ENCODE data around the gene RPL34. TPM values are rescaled to one million over a fixed set of nuclear protein-coding genes. Genes with fewer than 3 reads are reported as not detected.

The RPL34 gene
- total and polyA plus RNA-seq, 2 of the 8 experiments (the other 6 are each of a cell fraction or from before 2014, with no cell fraction given), result 1,430 to 2,987 TPM

DNA sequence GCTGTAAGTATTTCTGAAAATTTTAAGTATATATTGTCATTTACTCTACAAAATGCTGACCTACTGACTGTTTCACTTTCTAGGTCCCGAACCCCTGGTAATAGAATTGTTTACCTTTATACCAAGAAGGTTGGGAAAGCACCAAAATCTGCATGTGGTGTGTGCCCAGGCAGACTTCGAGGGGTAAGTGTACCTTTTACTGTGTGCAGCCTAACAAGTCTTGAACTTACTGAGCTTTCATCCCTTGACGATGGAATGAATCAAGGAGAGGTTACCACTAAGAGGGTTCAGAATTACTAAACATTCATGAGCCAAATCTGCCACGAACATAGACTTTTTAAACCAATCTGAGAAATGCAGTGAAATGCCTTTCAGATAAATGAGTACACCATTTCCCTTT lies 1.6 kb downstream of the RPL34 start:
- Histone ChIP-seq H4K8ac (ENCODE audit: extremely low read depth, insufficient read depth, low read length) (no peak overlapping the region), H3K56ac (replicated peaks; ENCODE audit: insufficient read length, low read depth, low read length) (no peak overlapping the region), H3K36me3 (ENCODE audit: control insufficient read depth in 2 of 4, insufficient read depth in 4 of 4, low read length in 3 of 4) (peaks cover 39 to 56% (median 51%) of the 10 kb centered on the region in 4 experiments), H4K5ac (ENCODE audit: insufficient read length, low read depth, low read length) (no peak overlapping the region), H3K4me1 (replicated peaks in 1 of 4; ENCODE audit: control insufficient read depth in 3 of 4, insufficient read depth in 4 of 4, low read length in 3 of 4) (peaks cover 0 to 6% (median 3%) of the 10 kb centered on the region in 4 experiments; a peak in 3 of 7 replicates), H2BK12ac (ENCODE audit: low read depth, low read length) (no peak overlapping the region), H3K27me3 (replicated peaks in 1 of 4; ENCODE audit: control insufficient read depth in 3 of 4, extremely low read depth in 1 of 4, insufficient read depth in 3 of 4, low read length in 3 of 4) (no peaks in the 10 kb centered on the region), H2BK120ac (replicated peaks; ENCODE audit: low read depth, low read length) (no peak overlapping the region), H3K4me3 (ENCODE audit: extremely low read depth in 1 of 4, insufficient read depth in 2 of 4, low read depth in 3 of 4, low read length in 4 of 4) (peak overlapping the region in 2 of 4 experiments; percentile 72 to 95; a peak in 4 of 8 replicates), H3K79me2 (ENCODE audit: control insufficient read depth in 1 of 2, insufficient read depth in 2 of 2, low read length in 2 of 2) (peaks cover 18 to 46% of the 10 kb centered on the region in 2 experiments), H3K23ac (ENCODE audit: insufficient read length) (no peak overlapping the region), H2BK15ac (ENCODE audit: low read length) (no peak overlapping the region), H4K20me1 (replicated peaks in 1 of 2; ENCODE audit: control insufficient read depth in 1 of 2, insufficient read depth in 2 of 2, low read length in 2 of 2) (peaks cover 15 to 19% of the 10 kb centered on the region in 2 experiments), H3K79me1 (ENCODE audit: low read depth, low read length) (peaks cover 7% of the 10 kb centered on the region), H3K14ac (ENCODE audit: insufficient read length) (no peak overlapping the region), H2AFZ (ENCODE audit: low read length) (no peak overlapping the region), H2BK5ac (ENCODE audit: low read depth, low read length) (no peak overlapping the region), H3K9ac (replicated peaks in 1 of 4; ENCODE audit: extremely low read depth in 1 of 4, low read depth in 3 of 4, low read length in 3 of 4) (no peak overlapping the region; a peak in 2 of 7 replicates), H3K23me2 (ENCODE audit: low read depth, low read length) (peaks cover 7% of the 10 kb centered on the region), H3K9me3 (ENCODE audit: insufficient read depth in 2 of 2, low read depth in 1 of 2, low read length in 1 of 2) (no peaks in the 10 kb centered on the region), H3K4ac (replicated peaks; ENCODE audit: insufficient read length, low read depth, low read length) (no peak overlapping the region), H2BK20ac (ENCODE audit: low read length) (no peak overlapping the region), H2AK5ac (ENCODE audit: low read depth, low read length) (no peak overlapping the region), H4K91ac (replicated peaks; ENCODE audit: insufficient read length, low read length) (no peak overlapping the region), H3K4me2 (ENCODE audit: insufficient read depth in 1 of 2, low read depth in 2 of 2, low read length in 2 of 2) (peak overlapping the region; percentile 73 to 90), H3K27ac (ENCODE audit: low read depth, low read length) (no peak overlapping the region), H3K18ac (ENCODE audit: extremely low read depth, low read length) (no peak overlapping the region)
- WGBS, 2 experiments (ENCODE audit: extremely low coverage in 1 of 2, insufficient coverage in 1 of 2, insufficient read length in 1 of 2, insufficient replicate concordance in 2 of 2, low coverage in 1 of 2, low lambda C conversion rate in 2 of 2, missing lambda C conversion rate in 1 of 2), result 92% methylated on average over 4 of the region's 4 CpGs; no CpG with 5 or more reads in 1 of the 2 experiments
- TF ChIP-seq EGR1 (IDR thresholded peaks at IDR 0.05; ENCODE audit: borderline replicate concordance, low read depth, low read length), result no peak
- TF ChIP-seq CBX8 (IDR thresholded peaks at IDR 0.05; ENCODE audit: borderline replicate concordance, low read depth, low read length), result no peak
- TF ChIP-seq SIX5 (IDR thresholded peaks at IDR 0.05; ENCODE audit: low read depth, low read length), result no peak
- TF ChIP-seq POLR2AphosphoS5 (IDR thresholded peaks at IDR 0.05; ENCODE audit: low read depth, low read length), result peak; percentile 29; the same call in 1 of the 2 replicates
- no peak for TF ChIP-seq SP1 (IDR thresholded peaks at IDR 0.05; ENCODE audit: low read depth, low read length)
- FAIRE-seq (no peak), DNase-seq (ENCODE audit: low read depth in 1 of 2, low spot score in 2 of 2) (no peak)
- POLR2A ChIA-PET (ENCODE audit: partially characterized antibody), result interaction anchor here (0.8 to 4.6 kb wide), 10 partner anchors 9 to 506 kb away, joined by 3 to 41 read pairs (median 7); partner anchors contain the start of gene OSTC
- CTCF ChIA-PET (ENCODE audit: partially characterized antibody), result no interaction called here

Data from H1 (cell line).